Cardiac muscle cell (in vitro differentiated cells and primary cell): Measurements from ENCODE around the gene XRRA1. TPM values are rescaled to one million over a fixed set of nuclear protein-coding genes. Genes with fewer than 3 reads are reported as not detected.
A peak's percentile ranks its signal among the peaks of the same experiment; 100 is the strongest.

Experiments
- DNase-seq, 2 donors: peaks; one replicate each; pipeline versions ENCODE4 v3.0.0 to v3.0.0-alpha.2; 2010 to 2017; ENCODE audit warnings: low read depth in 1 of 2, low spot score in 1 of 2
- H3K27ac ChIP-seq: fragments of 200-600 bp; sonication (generic); 2 replicates; pipeline ENCODE4 v1.5.1; 2016
- H3K27me3 ChIP-seq: fragments of 200-600 bp; sonication (generic); 2 replicates; pipeline ENCODE4 v1.6.0; 2016; ENCODE audit warnings: control low read depth
- H3K36me3 ChIP-seq: fragments of 200-600 bp; sonication (generic); 2 replicates; pipeline ENCODE4 v1.5.1; 2016; ENCODE audit warnings: control low read depth
- H3K4me1 ChIP-seq: fragments of 200-600 bp; sonication (generic); 2 replicates; pipeline ENCODE4 v1.8.1; 2017; ENCODE audit warnings: low read depth, mild to moderate bottlenecking, mixed run types
- H3K4me3 ChIP-seq: fragments of 200-600 bp; sonication (generic); 2 replicates; pipeline ENCODE4 v1.5.1; 2016; ENCODE audit warnings: mild to moderate bottlenecking
- H3K9me3 ChIP-seq: fragments of 200-600 bp; sonication (generic); 2 replicates; pipeline ENCODE4 v1.5.1; 2017; ENCODE audit warnings: low read depth, mild to moderate bottlenecking, control low read depth
- CTCF ChIP-seq: IDR thresholded peaks from 2 replicates; pipeline ENCODE4 v1.5.1; 2012; ENCODE audit warnings: low read depth, mild to moderate bottlenecking, low read length
- polyA plus RNA-seq: library from polyadenylated mRNA; unstranded; fragments of >200 nt; fragmentation: Nextera tagmentation; extraction: Ambion mirVana; gene quantifications from 2 replicates; pipeline ENCODE4 v1.2.1, GENCODE V29; 2016
- total RNA-seq: library from RNA; depleted of rRNA; stranded (reverse); fragments of >200 nt; gene quantifications from 2 replicates; pipeline ENCODE4 v1.2.3, GENCODE V29; 2016

Gene XRRA1
- total and polyA plus RNA-seq, 2 experiments from 2014 or later, result 16.0 to 35.9 TPM

GRCh38 chr11:74925281-74925680 lies 23.6 kb downstream of the XRRA1 start:
- no peak overlapping the region for H3K4me3 ChIP-seq
- DNase-seq, result no peak
- no peaks in the 10 kb centered on the region for H3K27me3 ChIP-seq
- no peaks in the 10 kb centered on the region for H3K4me1 ChIP-seq
- H3K36me3 ChIP-seq, result peaks cover 19% of the 10 kb centered on the region
- no peak overlapping the region for H3K27ac ChIP-seq
- H3K9me3 ChIP-seq, result no peaks in the 10 kb centered on the region
- no peak for TF ChIP-seq CTCF

GRCh38 chr11:74923125-74923524 lies 25.8 kb downstream of the XRRA1 start:
- no peak for TF ChIP-seq CTCF
- Histone ChIP-seq H3K36me3 (peaks cover 22% of the 10 kb centered on the region), H3K4me3 (no peak overlapping the region), H3K27ac (no peak overlapping the region), H3K4me1 (no peaks in the 10 kb centered on the region), H3K27me3 (no peaks in the 10 kb centered on the region), H3K9me3 (no peaks in the 10 kb centered on the region)
- no peak for DNase-seq

- H3K4me1 ChIP-seq, result peaks cover 10% of the 10 kb centered on the region
- H3K27me3 ChIP-seq, result no peaks in the 10 kb centered on the region
- peaks cover 17% of the 10 kb centered on the region for H3K36me3 ChIP-seq
- H3K4me3 ChIP-seq, result no peak overlapping the region
- no peak for TF ChIP-seq CTCF
- no peak for DNase-seq
- peak overlapping the region; percentile 44 for H3K27ac ChIP-seq
- no peaks in the 10 kb centered on the region for H3K9me3 ChIP-seq
These were observed 39.1 kb downstream of the XRRA1 start for GRCh38 chr11:74909812-74910211.

- no peak for TF ChIP-seq CTCF
- H3K9me3 ChIP-seq, result no peaks in the 10 kb centered on the region
- DNase-seq, result no peak
- peaks cover 10% of the 10 kb centered on the region for H3K4me1 ChIP-seq
- H3K27ac ChIP-seq, result peak overlapping the region; percentile 44
- no peak overlapping the region for H3K4me3 ChIP-seq
- H3K36me3 ChIP-seq, result peaks cover 17% of the 10 kb centered on the region
- H3K27me3 ChIP-seq, result no peaks in the 10 kb centered on the region
These were observed 39.5 kb downstream of the XRRA1 start for GRCh38 chr11:74909385-74909784.

- H3K36me3 ChIP-seq, result peaks cover 17% of the 10 kb centered on the region
- H3K27ac ChIP-seq, result no peak overlapping the region
- H3K4me3 ChIP-seq, result no peak overlapping the region
- peaks cover 10% of the 10 kb centered on the region for H3K4me1 ChIP-seq
- H3K9me3 ChIP-seq, result no peaks in the 10 kb centered on the region
- no peak for TF ChIP-seq CTCF
- DNase-seq, result peak in 1 of 2 donors; percentile 50
- H3K27me3 ChIP-seq, result no peaks in the 10 kb centered on the region
These were observed 43.6 kb downstream of the XRRA1 start for GRCh38 chr11:74905326-74905725.

GRCh38 chr11:74902342-74902741 lies 46.5 kb downstream of the XRRA1 start:
- H3K4me3 ChIP-seq, result no peak overlapping the region
- H3K36me3 ChIP-seq, result peaks cover 11% of the 10 kb centered on the region
- H3K4me1 ChIP-seq, result no peaks in the 10 kb centered on the region
- H3K9me3 ChIP-seq, result no peaks in the 10 kb centered on the region
- H3K27me3 ChIP-seq, result no peaks in the 10 kb centered on the region
- H3K27ac ChIP-seq, result no peak overlapping the region
- no peak for DNase-seq
- TF ChIP-seq CTCF, result no peak
